ENCODE data around the gene SACM1L.

The SACM1L gene

DNA sequence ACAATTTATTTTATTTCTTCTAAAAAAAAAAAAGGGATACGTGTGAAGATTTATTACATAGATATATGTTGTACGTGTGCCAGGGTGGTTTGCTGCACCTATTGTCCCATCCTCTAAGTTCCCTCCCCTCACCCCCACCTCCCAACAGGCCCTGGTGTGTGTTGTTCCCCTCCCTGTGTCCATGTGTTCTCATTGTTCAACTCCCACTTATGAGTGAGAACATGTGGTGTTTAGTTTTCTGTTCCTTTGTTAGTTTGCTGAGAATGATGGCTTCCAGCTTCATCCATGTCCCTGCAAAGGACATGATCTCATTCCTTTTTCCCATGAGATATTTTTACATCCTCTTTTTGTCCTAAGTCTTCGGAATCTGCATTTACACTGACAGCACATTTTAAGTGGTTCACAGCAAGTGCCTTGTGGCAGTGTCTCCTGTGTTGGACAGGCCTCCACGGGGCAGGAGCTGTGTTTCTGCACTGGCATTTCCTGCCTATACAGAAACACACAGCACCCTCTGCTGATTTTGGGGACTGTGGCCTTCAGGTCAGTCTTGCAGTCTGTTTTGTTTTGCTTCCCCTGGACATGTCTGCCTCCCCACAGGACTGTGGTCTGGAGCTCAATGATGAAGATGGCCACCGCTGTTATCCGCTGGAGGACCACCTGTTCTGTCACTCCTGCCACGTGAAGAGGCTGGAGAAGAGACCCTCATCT lies 12.7 kb upstream of the SACM1L start:
- DNase-seq (ENCODE audit: low read depth), result no peak
- H3K4me3 ChIP-seq (ENCODE audit: control insufficient read depth, low read depth, low read length), result no peak overlapping the region
- no peak for TF ChIP-seq CTCF (IDR thresholded peaks at IDR 0.05; ENCODE audit: control insufficient read depth, insufficient read depth, low read depth, low read length, missing control alignments)

DNA sequence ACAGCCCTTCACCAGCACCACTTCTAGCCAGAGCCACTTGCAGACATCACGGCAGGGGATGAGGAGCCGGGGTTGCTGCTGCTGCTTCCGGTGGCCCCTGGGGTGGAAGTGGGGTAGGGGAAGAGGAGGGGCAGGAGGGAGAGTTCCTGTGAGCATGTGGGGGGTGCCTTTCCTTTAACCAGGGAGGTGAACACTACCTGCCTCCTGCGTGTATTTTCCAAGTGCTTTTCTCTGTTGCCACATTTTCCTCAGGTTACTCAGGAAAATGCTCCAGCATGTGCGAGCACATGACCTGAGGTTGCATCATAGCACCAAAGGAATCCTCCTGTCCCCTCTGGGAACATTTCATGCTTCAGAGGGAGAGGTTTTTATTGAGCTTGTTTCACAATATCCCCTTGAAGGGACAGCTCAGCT lies 12.2 kb upstream of the SACM1L start:
- no peak overlapping the region for H3K4me3 ChIP-seq (ENCODE audit: control insufficient read depth, low read depth, low read length)
- peak; percentile 55 for DNase-seq (ENCODE audit: low read depth)
- no peak for TF ChIP-seq CTCF (IDR thresholded peaks at IDR 0.05; ENCODE audit: control insufficient read depth, insufficient read depth, low read depth, low read length, missing control alignments)

DNA sequence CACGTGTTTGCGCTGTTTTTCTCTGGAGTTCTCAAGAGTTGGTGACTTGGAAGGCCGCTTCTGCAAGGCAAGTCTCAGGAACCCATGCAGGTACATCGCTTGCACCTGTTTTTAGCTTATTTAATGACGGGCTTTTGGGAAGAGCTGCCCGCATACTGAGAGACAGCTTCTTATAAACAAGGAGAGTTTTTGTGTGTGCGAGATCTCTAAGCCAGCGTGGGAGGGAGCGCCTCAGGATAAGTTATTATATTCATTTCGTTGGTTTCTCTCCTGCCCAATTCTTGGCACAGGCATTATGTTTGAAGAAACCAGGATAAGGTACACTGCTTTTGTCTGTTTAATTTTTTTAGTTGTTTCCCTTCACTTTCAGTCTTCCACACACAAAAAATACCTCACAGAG lies 11.4 kb upstream of the SACM1L start:
- no peak overlapping the region for H3K4me3 ChIP-seq (ENCODE audit: control insufficient read depth, low read depth, low read length)
- DNase-seq (ENCODE audit: low read depth), result no peak
- TF ChIP-seq CTCF (IDR thresholded peaks at IDR 0.05; ENCODE audit: control insufficient read depth, insufficient read depth, low read depth, low read length, missing control alignments), result no peak

DNA sequence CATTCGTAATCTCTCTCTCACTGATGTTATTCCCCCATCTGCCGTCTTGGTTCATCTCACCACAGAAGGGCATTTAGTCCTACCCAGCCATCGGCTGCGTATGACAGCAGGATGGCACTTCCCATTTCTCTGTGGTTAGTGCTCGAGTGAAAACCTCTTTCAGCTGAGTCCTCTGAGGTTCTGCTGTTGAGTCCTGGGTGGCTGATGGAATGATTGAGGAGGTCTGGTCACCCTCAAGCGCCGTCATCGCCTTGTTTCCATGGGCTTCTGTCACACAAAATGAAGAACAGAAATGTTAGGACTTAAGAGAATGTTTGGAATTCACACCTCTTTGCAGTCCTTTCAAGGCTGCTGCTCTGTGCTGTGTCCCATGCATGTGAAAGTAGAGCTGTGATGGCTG lies 9.4 kb upstream of the SACM1L start:
- H3K4me3 ChIP-seq (ENCODE audit: control insufficient read depth, low read depth, low read length), result no peak overlapping the region
- DNase-seq (ENCODE audit: low read depth), result no peak
- no peak for TF ChIP-seq CTCF (IDR thresholded peaks at IDR 0.05; ENCODE audit: control insufficient read depth, insufficient read depth, low read depth, low read length, missing control alignments)

DNA sequence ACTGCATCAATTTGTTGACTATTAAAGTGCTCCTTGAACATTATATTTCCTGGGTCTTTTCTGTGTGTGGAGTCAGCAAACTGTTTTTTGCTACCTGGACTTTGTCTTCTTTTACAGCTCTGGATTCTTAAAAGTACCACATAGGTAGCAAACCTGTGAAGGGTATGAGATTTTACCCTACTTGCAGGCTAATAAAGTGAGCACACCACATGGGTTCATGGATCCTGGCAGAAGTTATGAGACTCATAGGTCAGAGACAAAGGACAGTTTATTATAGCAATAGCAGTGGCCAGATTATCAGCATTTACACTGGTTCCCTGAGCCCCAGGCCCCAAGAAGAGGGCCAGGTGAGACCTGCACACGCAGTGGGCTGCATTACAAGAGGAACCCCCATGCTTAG lies 8.0 kb upstream of the SACM1L start:
- DNase-seq (ENCODE audit: low read depth), result no peak
- H3K4me3 ChIP-seq (ENCODE audit: control insufficient read depth, low read depth, low read length), result no peak overlapping the region
- TF ChIP-seq CTCF (IDR thresholded peaks at IDR 0.05; ENCODE audit: control insufficient read depth, insufficient read depth, low read depth, low read length, missing control alignments), result no peak

DNA sequence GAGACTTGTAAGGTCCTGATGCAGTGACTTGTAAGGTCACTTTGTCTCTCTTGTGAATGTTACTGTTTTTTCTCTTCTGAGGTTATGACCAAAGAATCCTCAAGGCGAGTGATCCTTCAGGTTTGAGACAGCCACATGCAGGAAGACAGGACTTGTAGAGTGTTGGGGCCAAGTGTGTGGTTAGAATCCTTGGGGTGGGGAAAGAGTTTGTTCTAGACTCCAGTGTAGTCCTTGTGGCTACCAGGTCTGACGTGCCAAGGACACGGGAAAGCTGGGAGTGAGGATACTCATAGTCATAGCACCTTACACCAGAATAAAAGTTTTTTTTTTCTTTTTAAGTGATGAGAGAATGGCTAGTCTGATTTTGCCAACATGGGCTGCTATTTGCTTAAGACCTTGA lies 7.3 kb upstream of the SACM1L start:
- DNase-seq (ENCODE audit: low read depth), result no peak
- no peak overlapping the region for H3K4me3 ChIP-seq (ENCODE audit: control insufficient read depth, low read depth, low read length)
- TF ChIP-seq CTCF (IDR thresholded peaks at IDR 0.05; ENCODE audit: control insufficient read depth, insufficient read depth, low read depth, low read length, missing control alignments), result no peak

All from AG09309 (cell line).